GM12801 (cell line): Measurements from ENCODE around the gene SNPH.

ENCODE experiments used
- CTCF ChIP-seq: IDR thresholded peaks from one replicate; pipeline ENCODE4 v1.5.1; 2011; ENCODE audit warnings: control low read depth; ENCODE audit not compliant: insufficient read length; ENCODE audit errors: extremely low read depth

Gene SNPH

GRCh38 chr20:1321654-1321939, 55.5 kb downstream of the SNPH start:
- TF ChIP-seq CTCF: no peak

DNA sequence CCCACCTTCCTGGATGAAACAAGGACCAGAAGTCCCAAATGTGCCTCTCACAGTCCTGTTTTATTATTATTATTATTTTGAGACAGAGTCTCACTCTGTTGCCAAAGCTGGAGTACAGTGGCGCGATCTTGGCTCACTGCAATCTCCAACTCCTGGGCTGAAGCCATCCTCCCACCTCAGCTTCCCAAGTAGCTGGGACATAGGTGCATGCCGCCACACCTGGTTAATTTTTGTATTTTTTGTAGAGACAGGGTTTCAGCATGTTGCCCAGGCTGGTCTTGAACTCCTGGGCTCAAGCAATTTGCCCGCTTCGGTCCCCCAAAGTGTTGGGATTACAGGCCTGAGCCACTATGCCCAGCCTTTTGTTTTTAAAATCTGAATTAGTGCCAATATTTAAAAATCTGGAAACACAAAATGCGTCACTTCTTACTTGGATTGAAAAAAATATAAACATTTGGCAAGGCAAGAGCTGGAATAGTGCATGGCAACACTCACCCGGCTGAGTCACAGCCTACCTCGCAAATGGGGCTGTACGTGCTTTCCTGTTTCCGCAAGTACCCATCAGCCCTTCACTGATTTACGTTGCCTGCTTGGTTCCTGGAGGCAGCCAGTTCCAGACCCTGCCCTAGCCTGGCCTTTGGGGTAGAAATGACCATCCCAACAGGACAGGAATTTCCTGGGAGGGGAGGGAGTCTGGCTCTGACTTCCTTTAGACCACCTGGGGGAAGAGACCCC, 56.6 kb downstream of the SNPH start:
- TF ChIP-seq CTCF: no peak

- TF ChIP-seq CTCF: no peak
Measured at GRCh38 chr20:1323256-1323655, 57.2 kb downstream of the SNPH start.

- TF ChIP-seq CTCF: no peak
Measured at GRCh38 chr20:1323830-1324597, 57.9 kb downstream of the SNPH start.

DNA sequence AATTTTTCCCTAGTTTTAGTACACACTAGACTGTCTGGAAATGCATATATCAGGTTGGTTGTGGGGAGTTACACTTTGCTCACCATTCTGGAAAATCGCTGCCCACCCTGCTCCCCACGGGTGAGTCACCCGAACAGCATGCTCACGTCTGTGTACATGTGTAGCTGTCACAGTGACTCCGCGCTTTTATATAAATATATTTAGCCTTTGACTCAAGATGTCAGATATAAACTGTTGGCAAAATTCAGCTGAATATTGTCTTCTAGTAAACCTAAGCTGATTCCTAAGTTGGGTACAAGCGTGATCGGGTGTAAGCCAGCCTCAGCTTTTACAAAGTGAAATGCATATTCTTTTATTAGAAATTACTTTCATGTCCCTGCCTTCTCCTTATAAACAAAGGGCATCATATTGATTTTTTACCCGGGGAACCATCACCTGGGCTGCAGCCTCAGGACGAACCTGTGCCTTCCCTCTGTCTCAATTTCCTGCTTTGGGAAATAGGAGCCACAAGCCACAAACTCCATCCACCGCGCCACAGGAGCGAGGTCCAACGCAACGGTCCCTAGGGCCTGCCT, 58.6 kb downstream of the SNPH start:
- no peak for TF ChIP-seq CTCF

GRCh38 chr20:1325173-1326030, 59.3 kb downstream of the SNPH start:
- TF ChIP-seq CTCF: no peak
